Stimulated activated CD8-positive, alpha-beta memory T cell treated with anti-CD3 and anti-CD28 coated beads, Interleukin-15, amount 100 ng/mL, for 4 hours (primary cell): Measurements from ENCODE around the gene AQP3.
"Not testable (repeated sequence)": the region's sequence is repeated elsewhere in the genome, so short reads cannot be mapped to it uniquely, and the experiment has no call there.

Experiments used
- DNase-seq, 2 donors: peaks; one replicate each; pipeline ENCODE4 v3.0.0-alpha.2; 2020; ENCODE audit warnings: low read depth in 2 of 2

Gene AQP3

GRCh38 chr9:33415501-33416038, 31.8 kb downstream of the AQP3 start:
- DNase-seq: peak; percentile 31 to 64

- DNase-seq: no peak
These were observed 32.4 kb downstream of the AQP3 start for GRCh38 chr9:33414889-33415500.

GRCh38 chr9:33414268-33414667, 33.1 kb downstream of the AQP3 start:
- no peak for DNase-seq

GRCh38 chr9:33408087-33408486, 39.3 kb downstream of the AQP3 start:
- DNase-seq: no peak

GRCh38 chr9:33407061-33407460, 40.3 kb downstream of the AQP3 start:
- no peak for DNase-seq

GRCh38 chr9:33404788-33405362, 42.5 kb downstream of the AQP3 start:
- no peak for DNase-seq

- no peak for DNase-seq
These were observed 43.2 kb downstream of the AQP3 start for GRCh38 chr9:33403941-33404787.

GRCh38 chr9:33402371-33402770, 45.0 kb downstream of the AQP3 start, which contains the start of gene AQP7:
AQP7 (minus strand) TSS chr9:33402568; CDS start chr9:33401262, 1,306 bp downstream.
- DNase-seq: not testable (repeated sequence)

GRCh38 chr9:33401809-33402208, 45.6 kb downstream of the AQP3 start:
- not testable (repeated sequence) for DNase-seq

GRCh38 chr9:33399047-33399446, 48.3 kb downstream of the AQP3 start:
- not testable (repeated sequence) for DNase-seq

GRCh38 chr9:33397801-33398200, 49.6 kb downstream of the AQP3 start:
- not testable (repeated sequence) for DNase-seq

GRCh38 chr9:33395159-33395879, 52.1 kb downstream of the AQP3 start:
- DNase-seq: not testable (repeated sequence)

GRCh38 chr9:33393986-33394385, 53.4 kb downstream of the AQP3 start:
- not testable (repeated sequence) for DNase-seq

- DNase-seq: no peak
These were observed 53.8 kb downstream of the AQP3 start for GRCh38 chr9:33393581-33393980.

GRCh38 chr9:33392591-33393021, 54.8 kb downstream of the AQP3 start:
- not testable (repeated sequence) for DNase-seq
